HG02763 (cell line): ENCODE results near the gene RPL18A.
"Not testable (repeated sequence)": the region's sequence is repeated elsewhere in the genome, so short reads cannot be mapped to it uniquely, and the experiment has no call there.

Experiments
- ATAC-seq: cut with Tn5 transposase; IDR thresholded peaks from one replicate; pipeline ENCODE4 v1.9.1; 2021; ENCODE audit warnings: mild to moderate bottlenecking, moderate library complexity; ENCODE audit not compliant: unreplicated experiment

RPL18A gene

GRCh38 chr19:17866312-17866963 is 6.7 kb downstream of the RPL18A start:
- ATAC-seq, result no peak

GRCh38 chr19:17866964-17867486 is 7.3 kb downstream of the RPL18A start:
- no peak for ATAC-seq

- ATAC-seq, result no peak
Observed at GRCh38 chr19:17868669-17869068, 9.0 kb downstream of the RPL18A start.

- no peak for ATAC-seq
Observed at GRCh38 chr19:17869114-17869608, 9.5 kb downstream of the RPL18A start.

- ATAC-seq, result no peak
Observed at GRCh38 chr19:17871032-17871877, 11.5 kb downstream of the RPL18A start.

DNA sequence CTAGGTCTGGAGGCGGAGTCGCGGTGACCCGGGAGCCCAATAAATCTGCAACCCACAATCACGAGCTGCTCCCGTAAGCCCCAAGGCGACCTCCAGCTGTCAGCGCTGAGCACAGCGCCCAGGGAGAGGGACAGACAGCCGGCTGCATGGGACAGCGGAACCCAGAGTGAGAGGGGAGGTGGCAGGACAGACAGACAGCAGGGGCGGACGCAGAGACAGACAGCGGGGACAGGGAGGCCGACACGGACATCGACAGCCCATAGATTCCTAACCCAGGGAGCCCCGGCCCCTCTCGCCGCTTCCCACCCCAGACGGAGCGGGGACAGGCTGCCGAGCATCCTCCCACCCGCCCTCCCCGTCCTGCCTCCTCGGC is 12.2 kb downstream of the RPL18A start, which contains the start of gene SLC5A5:
Gene SLC5A5 (plus strand): TSS at position 68 of the 373 bp plus-strand sequence. CDS start 375 bp downstream, outside the sequence.
- no peak for ATAC-seq

DNA sequence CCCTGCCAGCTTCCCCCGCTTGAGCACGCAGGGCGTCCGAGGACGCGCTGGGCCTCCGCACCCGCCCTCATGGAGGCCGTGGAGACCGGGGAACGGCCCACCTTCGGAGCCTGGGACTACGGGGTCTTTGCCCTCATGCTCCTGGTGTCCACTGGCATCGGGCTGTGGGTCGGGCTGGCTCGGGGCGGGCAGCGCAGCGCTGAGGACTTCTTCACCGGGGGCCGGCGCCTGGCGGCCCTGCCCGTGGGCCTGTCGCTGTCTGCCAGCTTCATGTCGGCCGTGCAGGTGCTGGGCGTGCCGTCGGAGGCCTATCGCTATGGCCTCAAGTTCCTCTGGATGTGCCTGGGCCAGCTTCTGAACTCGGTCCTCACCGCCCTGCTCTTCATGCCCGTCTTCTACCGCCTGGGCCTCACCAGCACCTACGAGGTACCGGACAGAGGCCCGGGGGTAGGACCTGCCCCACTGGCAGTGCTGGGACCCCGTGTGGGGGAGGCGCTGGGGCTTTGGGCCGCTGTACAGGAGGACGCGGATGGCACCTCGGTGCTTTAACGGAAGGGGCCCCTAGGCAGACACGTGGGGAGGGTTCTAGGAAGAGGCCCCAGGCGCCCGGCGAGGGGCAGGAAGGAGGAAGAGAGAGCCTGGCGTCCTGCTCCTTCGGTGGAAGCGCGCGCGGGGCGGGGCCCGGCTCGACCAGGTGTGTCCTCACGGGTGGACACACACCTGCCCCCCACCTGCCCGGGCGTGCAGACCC is 12.7 kb downstream of the RPL18A start:
- ATAC-seq, result no peak

- no peak for ATAC-seq
Observed at GRCh38 chr19:17873786-17874757, 14.4 kb downstream of the RPL18A start.

- no peak for ATAC-seq
Observed at GRCh38 chr19:17874758-17875135, 15.0 kb downstream of the RPL18A start.

DNA sequence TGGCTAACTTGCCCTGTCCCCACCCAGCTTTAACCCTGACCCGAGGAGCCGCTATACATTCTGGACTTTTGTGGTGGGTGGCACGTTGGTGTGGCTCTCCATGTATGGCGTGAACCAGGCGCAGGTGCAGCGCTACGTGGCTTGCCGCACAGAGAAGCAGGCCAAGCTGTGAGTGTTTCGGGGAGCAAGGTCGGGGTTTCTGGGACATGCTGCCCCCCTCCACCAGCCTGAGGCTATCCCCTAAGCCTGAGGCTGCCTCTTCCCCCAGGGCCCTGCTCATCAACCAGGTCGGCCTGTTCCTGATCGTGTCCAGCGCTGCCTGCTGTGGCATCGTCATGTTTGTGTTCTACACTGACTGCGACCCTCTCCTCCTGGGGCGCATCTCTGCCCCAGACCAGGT is 18.0 kb downstream of the RPL18A start:
- no peak for ATAC-seq

GRCh38 chr19:17879466-17879865 is 19.8 kb downstream of the RPL18A start:
- no peak for ATAC-seq

GRCh38 chr19:17881701-17882100 is 22.0 kb downstream of the RPL18A start:
- no peak for ATAC-seq

DNA sequence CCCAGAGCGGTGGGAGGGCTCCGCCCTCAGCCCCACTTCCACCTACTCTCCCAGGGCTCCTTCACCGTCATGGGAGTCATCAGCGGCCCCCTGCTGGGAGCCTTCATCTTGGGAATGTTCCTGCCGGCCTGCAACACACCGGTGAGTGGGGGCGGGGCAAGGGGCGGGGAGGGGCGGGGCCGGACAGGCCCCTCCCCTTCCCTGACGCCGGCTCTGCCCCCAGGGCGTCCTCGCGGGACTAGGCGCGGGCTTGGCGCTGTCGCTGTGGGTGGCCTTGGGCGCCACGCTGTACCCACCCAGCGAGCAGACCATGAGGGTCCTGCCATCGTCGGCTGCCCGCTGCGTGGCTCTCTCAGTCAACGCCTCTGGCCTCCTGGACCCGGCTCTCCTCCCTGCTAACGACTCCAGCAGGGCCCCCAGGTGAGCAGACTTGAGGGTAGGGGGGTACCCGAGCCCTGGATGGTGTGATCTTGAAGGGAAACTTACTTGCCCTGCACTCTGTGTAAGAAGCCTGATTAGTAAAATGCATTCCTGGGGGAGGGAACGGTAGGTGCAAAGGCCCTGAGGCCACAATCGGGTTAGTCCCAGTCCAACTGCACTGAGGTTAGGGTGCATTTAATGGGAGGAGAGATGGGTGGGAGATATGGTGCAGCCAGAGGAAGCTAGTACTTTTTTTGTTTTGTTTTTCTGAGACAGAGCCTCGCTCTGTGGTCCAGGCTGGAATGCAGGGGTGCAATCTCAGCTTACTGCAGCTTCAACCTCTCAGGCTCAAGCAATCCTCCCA is 24.1 kb downstream of the RPL18A start:
- ATAC-seq, result no peak

DNA sequence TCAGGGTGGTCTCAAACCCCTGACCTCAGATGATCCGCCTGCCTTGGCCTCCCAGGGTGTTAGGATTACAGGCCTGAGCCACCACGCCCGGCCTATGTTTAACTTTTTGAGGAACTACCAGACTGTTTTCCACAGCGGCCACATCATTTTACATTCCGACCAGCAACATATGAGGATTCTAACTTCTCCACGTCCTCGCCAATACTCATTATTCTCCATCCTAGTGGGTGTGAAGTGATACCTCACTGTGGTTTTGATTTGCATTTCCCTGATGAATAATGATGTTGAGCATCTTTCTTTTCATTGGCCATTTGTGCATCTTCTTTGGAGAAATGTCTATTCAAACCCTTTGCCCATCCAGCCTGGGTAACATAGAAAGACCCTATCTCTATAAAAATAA is 26.8 kb downstream of the RPL18A start:
- ATAC-seq, result no peak

DNA sequence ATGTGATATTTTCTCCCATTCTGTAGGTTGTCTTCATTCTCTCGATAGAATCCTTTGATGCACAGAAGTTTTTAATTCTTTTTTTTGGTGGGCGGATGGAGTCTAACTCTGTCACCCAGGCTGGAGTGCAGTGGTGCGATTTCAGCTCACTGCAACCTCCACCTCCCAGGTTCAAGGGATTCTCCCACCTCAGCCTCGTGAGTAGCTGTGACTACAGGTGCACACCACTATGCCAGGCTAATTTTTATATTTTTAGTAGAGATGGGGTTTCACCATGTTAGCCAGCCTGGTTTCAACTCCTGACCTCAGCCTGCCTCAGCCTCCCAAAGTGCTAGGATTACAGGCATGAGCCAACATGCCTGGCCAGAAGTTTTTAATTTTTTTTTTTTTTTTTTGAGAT is 27.5 kb downstream of the RPL18A start:
- ATAC-seq, result not testable (repeated sequence)

GRCh38 chr19:17888260-17888659 is 28.6 kb downstream of the RPL18A start:
- ATAC-seq, result no peak

- ATAC-seq, result no peak
Observed at GRCh38 chr19:17889609-17890214, 30.0 kb downstream of the RPL18A start.

DNA sequence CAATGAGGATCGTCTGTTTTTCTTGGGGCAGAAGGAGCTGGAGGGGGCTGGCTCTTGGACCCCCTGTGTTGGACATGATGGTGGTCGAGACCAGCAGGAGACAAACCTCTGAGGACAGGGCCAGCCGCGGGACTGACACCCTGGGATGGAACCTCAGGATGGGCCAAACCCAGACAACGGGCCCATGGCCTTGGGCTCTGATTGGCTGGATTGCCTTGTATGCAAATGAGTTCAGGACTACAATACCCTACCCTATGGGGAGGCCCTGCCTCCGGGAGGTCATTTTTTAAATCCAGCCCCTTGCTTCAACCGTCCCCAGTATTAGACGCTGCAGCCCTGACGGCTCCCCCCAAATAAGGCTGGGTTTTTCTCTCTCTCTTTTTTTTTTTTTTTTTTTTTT is 34.1 kb downstream of the RPL18A start:
- no peak for ATAC-seq

DNA sequence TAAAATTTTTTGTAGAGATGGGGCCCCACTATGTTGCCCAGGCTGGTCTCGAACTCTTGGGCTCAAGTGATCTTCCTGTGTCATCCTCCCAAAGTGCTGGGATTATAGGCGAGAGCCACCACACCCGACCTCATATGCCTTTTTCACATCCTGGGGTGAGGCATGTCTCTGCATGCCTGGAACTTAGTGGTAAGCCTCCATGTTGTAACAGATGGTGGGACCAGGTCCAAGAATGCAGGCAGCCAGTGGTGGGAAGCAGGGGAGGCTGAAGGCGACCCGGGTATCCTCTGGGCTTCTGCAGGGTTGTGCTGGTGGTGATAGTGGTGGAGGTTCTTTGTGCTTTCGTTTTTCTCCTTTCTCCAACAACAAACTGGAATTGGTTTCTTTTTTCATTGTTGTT is 43.0 kb downstream of the RPL18A start:
- ATAC-seq, result no peak
